GM21528 (cell line): ENCODE data around the gene SLC26A8.
"Not testable (repeated sequence)": the region's sequence is repeated elsewhere in the genome, so short reads cannot be mapped to it uniquely, and the experiment has no call there.

Experiments used
- ATAC-seq: cut with Tn5 transposase; IDR thresholded peaks from one replicate; pipeline ENCODE4 v1.9.1; 2021; ENCODE audit warnings: mild to moderate bottlenecking, moderate library complexity; ENCODE audit not compliant: unreplicated experiment, low FRiP score

Gene SLC26A8

GRCh38 chr6:35955521-35955920 lies 68.9 kb downstream of the SLC26A8 start:
- ATAC-seq, result no peak

- no peak for ATAC-seq
These were observed 69.4 kb downstream of the SLC26A8 start for GRCh38 chr6:35955071-35955470.

- no peak for ATAC-seq
These were observed 70.1 kb downstream of the SLC26A8 start for GRCh38 chr6:35954333-35954732.

GRCh38 chr6:35948725-35949124 lies 75.7 kb downstream of the SLC26A8 start:
- no peak for ATAC-seq

- no peak for ATAC-seq
These were observed 78.8 kb downstream of the SLC26A8 start for GRCh38 chr6:35945650-35946025.

GRCh38 chr6:35943390-35943789 lies 81.1 kb downstream of the SLC26A8 start:
- no peak for ATAC-seq

GRCh38 chr6:35942355-35942754 lies 82.1 kb downstream of the SLC26A8 start:
- ATAC-seq, result no peak

GRCh38 chr6:35941170-35941569 lies 83.3 kb downstream of the SLC26A8 start:
- not testable (repeated sequence) for ATAC-seq

GRCh38 chr6:35940014-35940413 lies 84.4 kb downstream of the SLC26A8 start:
- ATAC-seq, result not testable (repeated sequence)

- not testable (repeated sequence) for ATAC-seq
These were observed 85.2 kb downstream of the SLC26A8 start for GRCh38 chr6:35939259-35939658.

GRCh38 chr6:35936681-35937359 lies 87.6 kb downstream of the SLC26A8 start:
- ATAC-seq, result no peak

- no peak for ATAC-seq
These were observed 89.0 kb downstream of the SLC26A8 start for GRCh38 chr6:35935469-35935868.

- no peak for ATAC-seq
These were observed 90.6 kb downstream of the SLC26A8 start for GRCh38 chr6:35933844-35934243.

- ATAC-seq, result not testable (repeated sequence)
These were observed 92.6 kb downstream of the SLC26A8 start for GRCh38 chr6:35931873-35932272.

- ATAC-seq, result no peak
These were observed 93.3 kb downstream of the SLC26A8 start for GRCh38 chr6:35931120-35931561.

- no peak for ATAC-seq
These were observed 94.8 kb downstream of the SLC26A8 start for GRCh38 chr6:35929601-35930000.

GRCh38 chr6:35926509-35927215 lies 97.8 kb downstream of the SLC26A8 start:
- ATAC-seq, result no peak

GRCh38 chr6:35925961-35926360 lies 98.5 kb downstream of the SLC26A8 start:
- ATAC-seq, result no peak

GRCh38 chr6:35924146-35924545 lies 100.3 kb downstream of the SLC26A8 start:
- no peak for ATAC-seq

GRCh38 chr6:35922139-35922554 lies 102.3 kb downstream of the SLC26A8 start:
- ATAC-seq, result no peak

- peak; percentile 82 for ATAC-seq
These were observed 103.4 kb downstream of the SLC26A8 start, which contains the start of gene SRPK1 for GRCh38 chr6:35920793-35921732. Gene SRPK1, minus strand, starts transcription at chr6:35921098. Its CDS starts 42 bp downstream, at chr6:35921056.
